ENCODE results near the gene INSIG2.

GRCh38 chr2:118054213-118055008 is 33.9 kb upstream of the INSIG2 start:
- TF ChIP-seq POLR2AphosphoS5 (IDR thresholded peaks at IDR 0.05; ENCODE audit: low read depth, low read length) (no peak), CTBP2 (IDR thresholded peaks at IDR 0.05; ENCODE audit: borderline replicate concordance, insufficient read depth, insufficient read length, low read length) (no peak), CTCF (IDR thresholded peaks at IDR 0.05; ENCODE audit: control extremely low read depth in 1 of 3, insufficient read depth in 1 of 3, low read depth in 1 of 3, low read length in 3 of 3) (no peak), EP300 (IDR thresholded peaks at IDR 0.05; ENCODE audit: borderline replicate concordance in 1 of 2, low read depth in 2 of 2, low read length in 2 of 2) (no peak), SUZ12 (IDR thresholded peaks at IDR 0.05; ENCODE audit: low read length) (no peak), PHF8 (conservative IDR thresholded peaks at IDR 0.05; ENCODE audit: low read depth, low read length) (no peak), EZH2 (IDR thresholded peaks at IDR 0.05; ENCODE audit: low read depth, low read length, severe bottlenecking) (no peak)
